Germinal center (tissue), 1 donor: ENCODE results near the gene TMEM63B.
"Not testable (repeated sequence)": the region's sequence is repeated elsewhere in the genome, so short reads cannot be mapped to it uniquely, and the experiment has no call there.

Experiments
- DNase-seq: peaks from one replicate; pipeline ENCODE4 v3.0.0; 2012; ENCODE audit warnings: mixed read lengths, low spot score

TMEM63B gene

GRCh38 chr6:44117397-44118128 is 9.8 kb upstream of the TMEM63B start:
- DNase-seq = no peak

- DNase-seq = no peak
Measured at GRCh38 chr6:44119704-44120262, 7.6 kb upstream of the TMEM63B start.

- DNase-seq = no peak
Measured at GRCh38 chr6:44120692-44121443, 6.5 kb upstream of the TMEM63B start.

DNA sequence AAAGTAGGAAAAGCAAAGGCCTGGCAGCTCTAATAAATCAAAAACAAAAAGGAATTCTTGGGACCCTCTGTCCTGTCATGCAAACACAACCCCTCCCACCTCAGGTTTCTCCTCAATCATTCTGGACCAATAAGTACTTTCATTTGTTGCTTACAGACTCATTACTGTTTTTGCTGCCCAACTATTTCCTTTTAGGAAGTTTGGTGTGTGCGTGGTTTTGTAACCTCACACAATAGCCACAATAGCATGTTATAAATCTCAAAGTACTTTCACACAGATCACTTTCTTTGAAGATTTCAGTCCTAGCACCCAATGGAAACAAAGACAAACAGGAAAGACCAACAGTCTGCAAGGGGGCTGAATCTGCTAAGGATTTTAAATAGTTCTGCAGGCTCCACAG is 4.6 kb upstream of the TMEM63B start:
- no peak for DNase-seq

DNA sequence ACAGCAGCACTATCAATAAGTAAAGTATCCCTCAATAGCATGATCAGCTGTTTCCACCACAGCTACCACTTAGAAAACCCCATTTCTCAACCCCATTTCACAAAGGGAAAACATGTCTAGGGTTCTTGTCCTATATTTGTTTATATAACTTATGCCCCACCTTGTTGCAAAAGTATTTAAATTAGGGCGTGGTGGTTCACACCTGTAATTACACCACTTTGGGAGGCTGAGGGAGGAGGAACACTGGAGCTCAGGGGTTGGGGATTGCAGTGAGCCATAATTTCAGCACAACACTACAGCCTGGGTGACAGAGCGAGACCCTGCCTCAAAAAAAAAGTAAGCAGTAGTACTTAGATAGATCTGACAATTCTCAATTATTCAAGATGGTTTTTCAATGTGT is 3.8 kb upstream of the TMEM63B start:
- no peak for DNase-seq

DNA sequence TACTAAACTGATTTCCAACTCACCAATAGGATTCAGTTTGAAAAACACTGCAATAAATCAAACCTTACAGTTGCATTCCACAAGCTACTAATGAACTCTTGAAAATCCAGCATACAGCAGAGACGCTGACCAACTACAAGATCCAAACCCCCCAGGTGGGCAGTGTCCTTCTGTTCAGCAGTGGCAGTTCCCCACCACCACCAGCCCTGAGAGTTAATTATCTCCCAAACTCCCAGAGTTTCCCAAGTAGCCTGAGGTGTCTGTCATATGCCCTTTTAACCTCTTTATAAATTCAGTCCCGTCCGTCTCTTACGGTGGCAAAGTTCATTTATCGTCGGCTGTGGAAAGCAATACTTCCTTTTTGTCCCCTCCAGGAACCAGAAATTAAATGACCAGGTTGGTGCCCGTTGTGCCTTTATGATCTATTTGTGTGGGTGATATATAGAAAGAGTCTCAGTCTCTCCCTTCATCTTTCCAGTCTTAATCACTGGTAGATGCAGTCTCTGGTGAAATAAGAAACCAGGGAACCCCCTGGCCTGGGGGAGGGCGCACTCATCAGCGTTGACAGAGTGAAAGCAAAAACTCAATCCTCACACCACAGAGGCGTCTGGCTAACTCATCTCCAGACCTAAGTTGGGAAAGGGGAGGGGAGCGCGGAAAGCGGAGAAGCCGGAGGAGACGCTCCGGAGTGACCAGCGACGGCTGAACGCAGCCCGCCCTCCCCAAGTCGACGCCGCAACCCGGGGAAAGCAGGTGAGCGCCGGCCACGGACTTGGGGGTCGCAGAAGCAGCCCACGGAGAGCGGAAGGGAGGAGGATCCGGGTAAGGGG is 819 bp upstream of the TMEM63B start:
- peak; percentile 51 for DNase-seq

DNA sequence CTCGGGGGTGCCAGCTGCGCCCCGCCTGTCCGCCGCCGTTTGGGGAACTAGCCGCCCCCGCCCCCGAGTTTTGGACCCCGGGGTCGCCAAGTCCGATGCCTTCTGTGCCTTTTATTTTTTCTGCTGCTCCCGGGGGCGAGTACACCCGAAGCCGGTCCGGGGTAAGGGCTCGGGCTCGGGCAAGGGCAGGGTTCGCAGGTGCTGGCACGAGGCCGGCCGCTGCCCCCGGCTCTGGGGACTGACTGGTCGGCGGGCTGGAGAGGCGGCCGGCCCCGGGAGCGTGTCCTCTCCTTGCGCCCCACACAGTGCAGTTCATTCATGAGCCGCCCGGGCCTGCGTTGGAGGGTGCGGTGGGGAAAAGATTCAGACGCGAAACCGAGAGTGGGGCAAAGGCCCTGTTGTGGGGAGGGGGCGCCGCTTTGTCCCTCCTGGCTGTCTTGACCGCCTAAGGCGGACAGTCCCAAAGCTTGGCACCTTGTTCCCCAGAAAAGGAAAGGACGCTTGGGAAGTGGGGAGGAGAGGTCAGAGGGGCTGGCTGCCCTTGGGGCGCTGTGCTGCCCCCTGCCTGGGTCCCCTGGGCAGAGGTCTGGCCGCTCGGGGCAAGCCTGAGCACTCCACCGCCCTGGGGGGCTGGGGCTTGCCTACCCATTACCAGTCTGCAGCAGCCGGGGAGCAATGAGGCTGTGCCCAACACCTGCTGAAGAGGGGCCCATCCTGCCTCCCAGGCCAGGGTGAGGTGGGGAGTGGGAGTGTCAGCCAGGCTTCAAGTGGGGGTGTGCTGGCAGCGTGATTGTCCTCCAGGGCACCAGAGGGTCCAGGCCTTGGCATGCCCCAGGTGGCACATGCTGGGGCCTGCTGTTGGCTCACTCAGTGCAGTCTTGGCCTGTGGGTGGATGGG is 915 bp downstream of the TMEM63B start:
- peak; percentile 39 for DNase-seq

- DNase-seq = no peak
Measured at GRCh38 chr6:44129841-44130322, 2.5 kb downstream of the TMEM63B start.

GRCh38 chr6:44131892-44132291 is 4.5 kb downstream of the TMEM63B start:
- no peak for DNase-seq

DNA sequence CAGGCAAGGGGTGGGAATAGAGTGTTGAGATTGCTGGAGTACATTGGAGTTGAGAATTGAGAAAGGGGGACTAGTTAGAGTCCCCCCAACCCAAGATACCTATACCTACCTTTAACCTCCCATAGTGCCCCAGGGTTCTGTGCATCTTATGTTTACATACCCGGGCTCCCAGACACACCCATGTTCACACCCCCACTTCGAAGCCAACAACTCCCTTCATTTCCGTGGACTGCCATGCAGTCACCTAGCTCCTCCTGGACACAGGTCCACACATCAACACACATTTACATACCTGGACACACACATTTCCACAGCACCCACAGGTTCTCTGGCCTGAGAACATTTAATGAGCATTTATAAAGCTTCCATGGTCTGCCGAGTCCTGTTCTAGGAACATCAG is 5.1 kb downstream of the TMEM63B start:
- DNase-seq = no peak

DNA sequence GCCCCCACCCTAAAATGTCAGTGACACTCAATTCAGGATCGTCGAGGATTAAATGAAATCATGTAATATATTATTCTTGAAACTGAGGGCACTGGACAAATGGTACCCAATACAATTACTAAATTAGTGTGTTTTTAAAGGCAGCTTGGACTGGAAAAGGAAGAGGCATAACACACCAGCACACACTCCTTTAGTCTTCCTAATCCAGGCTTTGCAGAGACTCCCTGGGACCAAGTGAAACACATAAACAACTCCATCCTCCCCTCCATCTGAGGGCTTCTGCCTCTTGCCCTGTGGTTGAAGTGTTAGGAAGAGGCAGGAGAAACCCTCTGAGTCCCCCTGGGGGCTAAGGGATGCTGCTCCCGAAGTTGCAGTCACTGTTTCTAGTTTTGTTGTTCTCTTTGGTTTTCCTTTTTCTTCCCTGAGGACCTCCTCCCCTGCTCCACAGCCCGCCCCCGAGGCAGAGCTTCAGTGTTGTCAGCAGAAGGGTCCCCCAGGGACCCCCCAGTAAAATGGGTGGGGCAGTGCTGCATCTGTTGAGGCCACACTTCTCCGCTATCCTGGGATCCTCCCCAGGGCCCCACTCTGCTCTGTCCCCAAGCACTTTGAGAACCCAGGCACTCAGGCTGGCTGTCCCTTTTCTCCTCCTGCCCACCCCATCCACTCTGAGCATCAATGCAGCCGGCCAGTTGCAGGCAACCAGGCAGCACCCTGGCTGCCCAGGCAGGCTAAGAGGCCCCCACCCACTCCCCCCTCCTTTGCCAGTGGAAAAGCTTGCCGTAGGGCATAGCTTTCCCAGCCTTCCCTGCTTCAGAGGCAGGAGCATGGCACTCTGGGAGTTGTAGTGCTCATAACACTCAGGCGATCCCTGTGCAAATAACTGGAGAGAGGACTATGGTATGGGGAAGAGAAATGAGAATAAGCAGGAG is 5.9 kb downstream of the TMEM63B start:
- no peak for DNase-seq

DNA sequence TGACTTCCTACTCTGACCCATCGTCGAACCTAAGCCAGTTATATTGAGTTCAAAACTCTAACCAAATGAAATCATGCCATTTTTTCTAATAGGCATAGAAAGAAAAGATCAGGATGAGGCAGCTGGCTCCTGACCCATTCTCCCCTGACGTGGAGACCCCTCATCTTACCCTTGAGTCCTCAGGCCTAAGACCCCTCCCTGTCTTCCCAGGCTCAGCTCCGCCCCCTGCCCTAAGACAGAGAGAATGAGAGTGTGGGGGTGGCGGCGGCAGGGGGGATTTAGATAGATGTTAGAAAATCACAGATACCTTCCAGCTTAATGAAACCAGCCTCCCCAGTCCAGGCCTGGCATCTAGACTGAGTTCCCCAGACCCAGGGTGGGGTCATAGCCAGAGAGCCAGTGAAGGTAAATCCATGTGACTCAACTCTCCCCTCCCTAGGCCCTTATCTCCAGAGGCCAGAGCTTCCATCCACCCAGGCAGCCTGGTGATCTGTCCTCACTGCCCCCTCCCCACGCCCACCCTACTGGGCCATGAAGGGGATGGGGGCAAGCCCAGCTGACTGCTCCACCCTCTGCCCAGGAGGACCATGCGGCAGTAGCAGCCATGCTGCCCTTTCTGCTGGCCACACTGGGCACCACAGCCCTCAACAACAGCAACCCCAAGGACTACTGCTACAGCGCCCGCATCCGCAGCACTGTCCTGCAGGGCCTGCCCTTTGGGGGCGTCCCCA is 6.8 kb downstream of the TMEM63B start:
- DNase-seq = no peak

GRCh38 chr6:44135173-44135758 is 7.9 kb downstream of the TMEM63B start:
- DNase-seq = no peak

- DNase-seq = no peak
Measured at GRCh38 chr6:44135875-44136274, 8.5 kb downstream of the TMEM63B start.

DNA sequence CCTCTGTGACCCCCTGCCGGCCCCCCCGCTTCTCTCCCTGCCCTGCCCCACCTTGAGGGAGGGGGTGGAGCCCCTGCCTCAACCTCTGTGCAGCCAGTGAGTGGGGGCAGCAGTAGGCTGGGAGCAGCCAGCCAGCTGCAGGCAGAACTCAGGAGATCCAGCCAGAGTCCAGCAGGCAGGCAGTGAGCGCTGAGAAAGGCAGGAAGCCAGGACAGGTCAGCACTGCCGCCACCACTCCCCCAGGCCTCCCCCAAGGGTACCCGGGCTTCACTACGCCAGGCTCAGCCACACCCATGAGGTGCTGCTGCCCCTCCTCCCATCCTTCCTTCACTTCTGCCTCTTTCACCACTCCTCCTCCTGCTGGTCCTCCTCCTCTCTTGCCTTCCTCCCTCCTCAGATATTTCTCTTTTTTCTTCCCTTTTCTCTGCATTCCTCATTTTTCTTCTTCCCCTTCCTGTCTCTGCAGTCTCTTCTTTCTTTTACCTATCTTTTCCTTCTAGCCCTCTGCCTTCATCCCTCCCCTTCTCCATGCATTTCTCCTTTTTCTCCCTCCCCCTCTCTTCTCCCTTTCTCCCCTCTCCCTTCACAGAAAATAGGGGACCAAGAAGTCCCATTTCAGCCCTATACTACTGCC is 11.5 kb downstream of the TMEM63B start:
- no peak for DNase-seq

- no peak for DNase-seq
Measured at GRCh38 chr6:44139351-44139743, 12.0 kb downstream of the TMEM63B start.

DNA sequence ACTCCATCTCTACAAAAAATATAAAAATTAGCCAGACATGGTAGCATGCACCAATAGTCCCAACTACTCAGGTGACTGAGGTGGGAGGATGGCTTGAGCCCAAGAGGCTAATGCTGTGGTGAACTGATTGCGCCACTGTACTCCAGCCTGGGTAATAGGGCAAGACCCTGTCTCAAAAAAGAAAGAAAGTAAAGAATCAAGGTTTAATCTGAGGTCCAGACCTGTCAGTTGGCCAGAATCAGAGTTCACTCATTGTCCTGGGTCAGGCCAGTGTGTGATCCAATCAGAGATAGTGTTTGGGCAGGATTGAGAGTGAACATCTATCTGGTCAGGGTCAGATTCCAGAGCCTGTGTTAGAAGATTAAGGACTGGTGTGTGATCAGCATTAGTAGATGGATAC is 15.5 kb downstream of the TMEM63B start:
- no peak for DNase-seq

GRCh38 chr6:44143731-44144130 is 16.4 kb downstream of the TMEM63B start:
- DNase-seq = no peak

DNA sequence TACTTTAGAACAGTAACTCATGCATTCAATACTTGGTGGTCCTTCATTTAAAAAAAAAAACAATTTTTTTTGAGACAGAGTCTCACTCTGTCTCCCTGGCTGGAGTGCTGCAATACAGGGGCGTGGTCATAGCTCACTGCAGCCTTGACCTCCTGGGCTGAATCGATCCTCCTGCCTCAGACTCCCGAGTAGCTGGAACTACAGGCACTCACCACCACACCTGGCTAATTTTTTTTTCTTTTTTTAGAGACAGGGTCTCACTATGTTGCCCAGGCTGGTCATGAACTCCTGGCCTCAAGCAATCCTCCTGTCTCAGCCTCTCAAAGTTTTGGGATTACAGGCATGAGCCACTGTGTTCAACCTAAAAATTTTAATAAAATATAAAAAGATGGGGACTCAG is 17.2 kb downstream of the TMEM63B start:
- not testable (repeated sequence) for DNase-seq
